HUES64 (cell line): Measurements from ENCODE around the gene NSUN2.

ENCODE experiments used
- H3K27ac ChIP-seq: 2 replicates; pipeline ENCODE4 v1.7.0; 2013; ENCODE audit warnings: low read depth, low read length, inconsistent platforms
- H3K27me3 ChIP-seq: 2 replicates; pipeline ENCODE4 v1.6.1; 2013; ENCODE audit warnings: mild to moderate bottlenecking, low read length; ENCODE audit not compliant: insufficient read depth
- H3K36me3 ChIP-seq: 2 replicates; pipeline ENCODE4 v1.6.1; 2013; ENCODE audit warnings: mild to moderate bottlenecking, low read length; ENCODE audit not compliant: insufficient read depth
- H3K4me1 ChIP-seq: 2 replicates; pipeline ENCODE4 v1.6.1; 2013; ENCODE audit warnings: mild to moderate bottlenecking, low read length, moderate library complexity; ENCODE audit not compliant: insufficient read depth
- H3K4me3 ChIP-seq: 2 replicates; pipeline ENCODE4 v1.5.1; 2013; ENCODE audit warnings: mild to moderate bottlenecking, low read length, moderate library complexity
- H3K9ac ChIP-seq: 2 replicates; pipeline ENCODE4 v1.6.1; 2013; ENCODE audit warnings: mild to moderate bottlenecking, low read depth, low read length
- H3K9me3 ChIP-seq: 2 replicates; pipeline ENCODE4 v1.6.1; 2013; ENCODE audit warnings: low read depth, low read length; ENCODE audit not compliant: insufficient read depth
- WGBS: fragments of 150-250, 120-280 bp; methylation state at CpG from one replicate; pipeline ENCODE4 v1.1.7; 2013; ENCODE audit warnings: missing lambda C conversion rate; 5-methylcytosine and 5-hydroxymethylcytosine counted together

NSUN2 gene

DNA sequence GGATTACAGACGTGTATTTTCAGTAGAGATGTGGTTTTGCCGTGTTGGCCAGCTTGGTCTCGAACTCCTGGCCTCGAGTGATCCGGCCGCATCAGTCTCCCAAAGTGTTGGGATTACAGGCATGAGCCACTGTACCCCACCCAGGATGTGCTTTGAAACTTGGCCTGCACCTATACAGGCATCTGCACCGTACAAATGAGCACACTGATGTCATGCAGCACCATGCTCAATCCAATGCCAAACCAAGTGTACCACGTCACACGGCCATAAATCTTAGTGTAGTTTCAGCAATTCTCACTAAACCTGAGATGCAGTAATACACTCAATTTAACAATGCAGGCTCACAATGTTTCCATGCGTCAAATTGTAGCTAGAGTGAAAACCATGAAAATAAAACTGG lies 6.3 kb downstream of the NSUN2 start:
- Histone ChIP-seq H3K4me1 (peaks cover 1% of the 10 kb centered on the region; the same call in 1 of the 2 replicates), H3K36me3 (peaks cover 98% of the 10 kb centered on the region), H3K4me3 (no peak overlapping the region), H3K9me3 (no peaks in the 10 kb centered on the region), H3K9ac (no peak overlapping the region), H3K27ac (no peak overlapping the region), H3K27me3 (no peaks in the 10 kb centered on the region)
- 97% methylated on average over 10 of the region's 10 CpGs for WGBS

DNA sequence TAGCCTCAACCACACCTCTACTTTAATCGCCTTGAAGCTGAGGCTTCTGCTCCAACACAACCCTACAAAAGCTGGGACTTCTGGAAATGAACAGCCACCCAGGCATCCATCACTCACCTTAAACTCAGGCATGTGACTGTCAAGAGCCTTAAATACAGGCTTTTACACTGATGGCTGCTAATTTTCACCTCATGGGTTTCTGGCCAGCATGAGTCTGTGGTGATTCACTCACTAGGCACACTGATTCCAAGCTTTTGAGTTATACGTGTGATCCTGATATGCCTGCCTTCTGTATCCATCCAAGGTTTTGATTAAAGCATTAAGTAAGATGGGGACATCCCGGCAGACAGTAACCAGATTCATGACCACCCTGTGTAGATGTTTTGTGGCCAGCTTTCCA lies 8.9 kb downstream of the NSUN2 start:
- Histone ChIP-seq H3K36me3 (peaks cover 98% of the 10 kb centered on the region), H3K27me3 (no peaks in the 10 kb centered on the region), H3K9me3 (no peaks in the 10 kb centered on the region), H3K4me1 (no peaks in the 10 kb centered on the region), H3K9ac (no peak overlapping the region), H3K4me3 (no peak overlapping the region), H3K27ac (no peak overlapping the region)
- WGBS: 82% methylated on average over 3 of the region's 3 CpGs

DNA sequence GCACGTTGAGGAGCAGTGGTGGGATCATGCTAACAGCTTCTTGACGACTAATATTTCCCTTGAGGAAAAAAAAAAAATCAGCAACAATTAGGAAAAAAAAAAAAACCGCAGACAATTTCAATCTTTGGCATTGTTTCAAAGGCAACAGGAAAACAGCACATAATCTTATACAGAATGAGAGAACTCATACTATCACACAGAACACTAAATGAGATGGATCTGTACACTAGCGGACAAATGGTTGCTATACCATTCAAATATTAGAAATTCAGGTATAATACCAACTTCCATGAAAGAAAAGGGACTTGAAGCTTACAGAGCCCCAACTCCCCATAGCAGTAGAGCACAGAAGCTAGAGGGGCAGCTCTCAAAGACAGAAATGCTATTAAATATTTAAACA lies 9.6 kb downstream of the NSUN2 start:
- 97% methylated on average over 4 of the region's 4 CpGs for WGBS
- no peaks in the 10 kb centered on the region for H3K9me3 ChIP-seq
- H3K27me3 ChIP-seq: no peaks in the 10 kb centered on the region
- H3K9ac ChIP-seq: no peak overlapping the region
- no peak overlapping the region for H3K4me3 ChIP-seq
- H3K36me3 ChIP-seq: peaks cover 98% of the 10 kb centered on the region
- H3K4me1 ChIP-seq: no peaks in the 10 kb centered on the region
- no peak overlapping the region for H3K27ac ChIP-seq

DNA sequence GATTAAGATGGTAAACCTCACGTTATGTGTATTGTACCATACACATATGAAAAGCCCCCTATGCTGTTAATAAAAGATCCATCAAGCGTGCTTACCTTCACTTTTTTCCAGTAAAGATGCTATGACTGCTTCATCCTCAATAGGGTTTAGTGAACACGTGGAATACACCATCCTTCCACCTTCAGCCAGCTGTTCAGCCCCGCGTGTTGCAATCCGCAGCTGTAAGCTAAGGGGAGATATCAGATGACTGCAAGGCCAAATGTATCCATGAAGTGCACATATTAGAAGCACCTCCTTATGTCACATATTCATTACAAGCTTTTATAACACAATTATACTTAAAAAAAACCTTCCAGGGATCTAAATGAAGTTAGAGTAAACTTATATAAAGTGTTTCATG lies 16.2 kb downstream of the NSUN2 start:
- H3K36me3 ChIP-seq: peaks cover 95% of the 10 kb centered on the region
- no peaks in the 10 kb centered on the region for H3K27me3 ChIP-seq
- H3K9me3 ChIP-seq: no peaks in the 10 kb centered on the region
- H3K4me1 ChIP-seq: no peaks in the 10 kb centered on the region
- H3K4me3 ChIP-seq: no peak overlapping the region
- no peak overlapping the region for H3K27ac ChIP-seq
- WGBS: 97% methylated on average over 6 of the region's 6 CpGs
- H3K9ac ChIP-seq: no peak overlapping the region

DNA sequence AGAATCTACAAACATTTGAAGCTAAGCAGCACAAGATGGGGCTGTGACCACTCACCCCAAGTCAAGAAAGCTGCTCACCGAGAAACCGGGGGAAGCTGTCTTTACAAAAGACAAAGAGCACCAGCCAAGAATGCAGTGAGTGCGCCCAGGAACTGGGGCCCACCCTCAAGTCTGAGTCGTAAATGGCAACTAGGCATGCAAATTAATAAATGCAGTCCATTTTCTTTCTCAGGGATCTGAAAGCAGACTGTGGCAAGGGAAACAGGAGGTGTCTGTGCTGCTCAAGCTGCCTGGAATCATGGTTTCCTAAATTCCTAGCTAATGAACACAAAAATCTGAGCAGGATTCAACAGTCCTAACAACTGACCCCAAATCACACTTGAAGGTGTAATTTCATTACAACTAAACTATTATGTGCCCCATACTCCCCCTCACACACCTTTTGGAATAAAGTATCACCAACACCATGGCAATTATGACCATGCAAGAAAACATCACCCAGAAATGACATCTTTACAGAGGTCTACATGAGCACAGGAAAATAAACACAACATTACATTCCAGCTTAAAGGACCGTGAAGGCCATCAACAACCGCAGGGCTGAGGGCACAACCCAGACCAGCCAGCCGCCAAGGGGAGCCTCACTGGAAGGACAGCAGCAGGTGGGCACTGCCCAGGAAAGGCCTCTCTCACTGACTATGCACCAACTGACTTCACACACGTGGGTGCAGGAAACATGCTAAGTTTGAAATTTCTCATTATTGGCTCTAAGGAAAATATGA lies 17.6 kb downstream of the NSUN2 start:
- WGBS: 92% methylated on average over 8 of the region's 8 CpGs
- Histone ChIP-seq H3K27me3 (no peaks in the 10 kb centered on the region), H3K4me1 (no peaks in the 10 kb centered on the region), H3K27ac (no peak overlapping the region), H3K4me3 (no peak overlapping the region), H3K9ac (no peak overlapping the region), H3K36me3 (peaks cover 97% of the 10 kb centered on the region), H3K9me3 (no peaks in the 10 kb centered on the region)

DNA sequence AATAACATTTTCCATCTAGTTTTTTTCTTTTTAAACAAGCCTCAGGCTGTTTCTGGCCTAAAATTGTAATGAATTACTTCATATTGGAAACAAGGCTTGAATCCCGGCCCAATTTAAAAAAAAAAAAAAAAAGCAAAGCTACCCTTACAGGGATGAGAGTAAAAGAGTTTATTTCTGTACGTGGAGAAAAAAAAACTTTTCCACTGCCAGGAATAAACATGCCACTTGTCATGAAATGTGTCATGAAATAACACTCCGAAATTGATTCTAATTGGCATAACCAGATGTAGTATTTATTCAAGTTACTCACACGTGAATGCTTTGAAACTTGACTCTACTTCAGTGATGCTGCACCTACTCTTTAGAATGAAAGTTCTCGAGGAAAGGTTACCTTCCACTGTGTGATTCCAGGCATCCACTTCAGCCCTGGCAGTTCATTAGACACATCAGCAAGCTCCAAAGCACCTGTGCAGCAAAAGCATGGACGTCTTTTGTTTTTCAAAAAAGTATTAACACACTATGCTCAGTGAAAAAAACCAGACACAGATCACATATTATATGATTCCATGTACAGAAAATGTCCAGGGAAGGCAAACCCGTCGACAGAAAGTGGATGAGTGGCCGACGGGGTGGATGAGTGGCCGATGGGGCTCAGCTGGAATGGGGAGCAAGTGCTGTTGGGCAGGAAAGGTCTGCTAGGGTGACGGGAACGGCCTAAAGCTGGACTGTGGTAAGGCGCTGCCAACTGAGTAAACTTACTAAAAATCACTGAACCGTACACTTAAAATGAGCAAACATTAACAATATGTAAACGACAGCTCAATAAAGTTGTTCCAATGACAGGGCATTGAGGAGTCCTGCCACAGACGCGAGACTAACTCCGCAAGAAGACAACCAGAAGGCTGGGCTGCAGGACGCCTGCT lies 21.2 kb downstream of the NSUN2 start:
- Histone ChIP-seq H3K9ac (no peak overlapping the region), H3K27ac (no peak overlapping the region), H3K4me1 (no peaks in the 10 kb centered on the region), H3K36me3 (peaks cover 97% of the 10 kb centered on the region), H3K9me3 (no peaks in the 10 kb centered on the region), H3K27me3 (no peaks in the 10 kb centered on the region), H3K4me3 (no peak overlapping the region)
- WGBS: 95% methylated on average over 19 of the region's 20 CpGs

DNA sequence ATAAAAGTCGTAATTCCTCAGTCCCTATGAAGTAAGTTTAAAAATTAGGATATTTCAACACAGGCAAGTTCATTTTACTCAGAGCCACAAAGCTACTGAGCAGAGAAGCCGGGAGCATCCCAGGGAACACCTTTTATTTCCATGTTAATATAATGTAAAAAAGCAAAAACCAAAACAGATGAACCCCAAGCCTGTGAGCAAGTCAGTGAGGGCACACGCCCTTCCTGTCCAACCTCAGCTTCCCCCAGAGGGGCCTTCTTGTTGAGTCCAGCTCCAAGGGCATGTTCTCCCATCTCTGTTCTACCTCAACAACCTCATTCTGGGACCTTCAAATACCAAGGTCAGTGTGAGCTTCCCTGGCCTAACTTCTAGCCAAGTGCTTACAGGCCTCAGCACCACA lies 24.8 kb downstream of the NSUN2 start:
- Histone ChIP-seq H3K27ac (no peak overlapping the region), H3K9me3 (no peaks in the 10 kb centered on the region), H3K4me1 (no peaks in the 10 kb centered on the region), H3K36me3 (peaks cover 99% of the 10 kb centered on the region), H3K9ac (no peak overlapping the region), H3K4me3 (no peak overlapping the region), H3K27me3 (no peaks in the 10 kb centered on the region)
- WGBS: 85% methylated on average over 2 of the region's 3 CpGs

DNA sequence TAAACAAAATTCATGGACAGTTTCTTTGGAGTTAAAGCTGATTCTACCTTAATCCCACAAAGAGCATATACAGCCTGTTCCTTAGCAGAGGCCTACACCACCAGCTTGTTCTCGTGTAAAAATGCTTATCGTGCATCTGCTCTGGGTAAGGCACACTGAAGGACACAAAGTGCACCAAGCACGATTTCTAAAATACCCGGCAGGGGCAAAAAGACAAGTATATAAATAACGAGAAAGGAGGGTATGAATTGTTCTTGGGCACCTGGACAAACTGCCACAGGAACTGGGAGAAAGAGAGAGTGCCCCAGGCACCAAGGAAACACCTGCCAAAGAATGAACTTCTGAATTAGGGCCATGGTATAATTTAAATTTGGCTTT lies 25.3 kb downstream of the NSUN2 start:
- H3K4me3 ChIP-seq: no peak overlapping the region
- no peaks in the 10 kb centered on the region for H3K9me3 ChIP-seq
- peaks cover 99% of the 10 kb centered on the region for H3K36me3 ChIP-seq
- WGBS: 98% methylated on average over 5 of the region's 5 CpGs
- H3K4me1 ChIP-seq: no peaks in the 10 kb centered on the region
- H3K27ac ChIP-seq: no peak overlapping the region
- no peak overlapping the region for H3K9ac ChIP-seq
- H3K27me3 ChIP-seq: no peaks in the 10 kb centered on the region

DNA sequence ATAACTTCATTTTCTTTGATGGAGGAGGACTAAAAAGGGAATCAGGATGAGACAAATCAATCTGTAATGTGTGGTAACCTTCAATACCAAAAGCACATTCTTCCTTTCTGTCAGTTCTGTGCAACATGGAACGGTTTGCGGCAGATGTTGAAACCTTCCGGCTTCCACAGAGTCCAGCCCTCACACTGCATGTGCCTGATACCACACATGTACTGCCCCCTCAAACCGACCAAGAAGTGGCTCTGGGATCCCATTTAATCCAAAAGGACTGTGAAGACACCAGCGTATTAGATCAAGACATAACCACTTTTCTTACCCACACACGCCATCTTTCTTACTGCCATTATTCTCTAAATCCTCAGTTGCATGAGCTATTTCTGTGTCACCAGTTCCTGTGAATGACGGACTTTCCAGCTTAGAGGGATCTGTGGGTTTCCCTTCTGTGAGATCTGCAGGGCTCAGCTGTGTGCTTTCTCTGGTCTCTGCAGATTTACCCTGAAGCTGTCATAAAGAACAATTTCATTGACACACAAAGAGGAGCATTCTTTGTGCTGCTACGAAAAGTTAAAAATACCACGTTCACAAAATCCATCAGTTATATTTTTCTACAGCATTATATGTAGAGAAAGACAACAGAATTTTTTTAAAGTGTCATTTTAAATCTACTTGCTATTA lies 25.8 kb downstream of the NSUN2 start:
- H3K4me1 ChIP-seq: no peaks in the 10 kb centered on the region
- peaks cover 99% of the 10 kb centered on the region for H3K36me3 ChIP-seq
- H3K9me3 ChIP-seq: no peaks in the 10 kb centered on the region
- no peak overlapping the region for H3K27ac ChIP-seq
- 91% methylated on average over 9 of the region's 9 CpGs for WGBS
- H3K27me3 ChIP-seq: no peaks in the 10 kb centered on the region
- no peak overlapping the region for H3K9ac ChIP-seq
- no peak overlapping the region for H3K4me3 ChIP-seq

DNA sequence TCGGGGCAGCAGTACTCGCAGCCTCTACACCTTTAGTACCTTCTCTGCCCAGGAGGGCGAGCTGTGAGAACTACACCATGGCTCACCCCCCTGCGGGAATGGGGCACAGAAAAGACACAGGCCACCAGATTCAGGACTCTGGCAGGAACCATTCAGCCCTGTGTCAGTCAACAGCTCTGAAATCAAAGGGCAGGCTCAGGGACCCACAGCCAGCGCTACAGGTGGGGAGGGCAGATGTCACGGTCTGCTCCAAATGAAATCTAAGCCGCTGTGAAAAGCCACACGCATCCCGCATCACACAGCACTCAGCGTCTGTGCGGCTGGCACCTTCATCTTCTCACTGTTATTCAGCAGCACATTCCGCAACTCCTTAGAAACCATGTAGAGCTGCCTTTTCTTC lies 27.9 kb downstream of the NSUN2 start:
- peaks cover 99% of the 10 kb centered on the region for H3K36me3 ChIP-seq
- H3K4me3 ChIP-seq: no peak overlapping the region
- WGBS: 97% methylated on average over 12 of the region's 12 CpGs
- H3K9me3 ChIP-seq: no peaks in the 10 kb centered on the region
- H3K27ac ChIP-seq: no peak overlapping the region
- no peak overlapping the region for H3K9ac ChIP-seq
- no peaks in the 10 kb centered on the region for H3K4me1 ChIP-seq
- H3K27me3 ChIP-seq: no peaks in the 10 kb centered on the region

DNA sequence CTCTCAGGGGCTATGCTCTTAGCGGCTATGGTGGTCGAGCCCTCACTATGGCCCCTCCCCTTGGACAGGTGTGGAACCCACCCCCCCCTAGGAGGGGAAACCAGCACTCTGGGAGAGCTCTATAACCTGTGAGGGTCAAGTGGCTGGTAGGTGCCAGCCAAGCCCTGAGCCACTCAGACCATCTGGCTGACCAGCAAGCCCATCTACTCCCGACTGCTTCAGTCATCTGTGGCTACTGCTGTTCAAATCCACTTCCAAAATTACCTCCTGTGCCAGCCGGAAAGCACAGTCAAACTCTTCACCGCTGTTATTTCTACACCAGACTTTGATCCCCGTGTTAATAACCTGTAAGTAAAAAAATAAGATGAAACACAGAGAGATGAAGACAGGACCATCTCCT lies 28.5 kb downstream of the NSUN2 start:
- Histone ChIP-seq H3K4me3 (no peak overlapping the region), H3K27ac (no peak overlapping the region), H3K4me1 (no peaks in the 10 kb centered on the region), H3K27me3 (no peaks in the 10 kb centered on the region), H3K36me3 (peaks cover 99% of the 10 kb centered on the region), H3K9ac (no peak overlapping the region), H3K9me3 (no peaks in the 10 kb centered on the region)
- WGBS: 94% methylated on average over 6 of the region's 6 CpGs
